LNCaP clone FGC (cell line): ENCODE data around the gene LBHD1.
"Not testable (repeated sequence)": the region's sequence is repeated elsewhere in the genome, so short reads cannot be mapped to it uniquely, and the experiment has no call there.

Experiments used
- DNase-seq: peaks from one replicate; pipeline ENCODE4 v3.0.0-alpha.2; 2011; ENCODE audit warnings: low read depth
- H3K4me3 ChIP-seq: 2 replicates; pipeline ENCODE4 v1.5.1; 2011; ENCODE audit warnings: mild to moderate bottlenecking, low read depth, low read length, control low read depth
- CTCF ChIP-seq: IDR thresholded peaks from 2 replicates; pipeline ENCODE4 v1.5.1; 2012; ENCODE audit warnings: mild to moderate bottlenecking; ENCODE audit not compliant: control insufficient read depth, insufficient read depth; ENCODE audit errors: extremely low read depth

The LBHD1 gene

GRCh38 chr11:62678433-62678769, 6.3 kb upstream of the LBHD1 start:
- TF ChIP-seq CTCF: no peak
- DNase-seq: no peak

GRCh38 chr11:62677714-62678113, 5.6 kb upstream of the LBHD1 start:
- DNase-seq: no peak
- peak overlapping the region; percentile 96 for H3K4me3 ChIP-seq
- TF ChIP-seq CTCF: 0 out of 2 replicates have a peak, but pooled peaks have one; percentile 3

More at GRCh38 chr11:62678433-62678769, 6.3 kb upstream of the LBHD1 start:
- H3K4me3 ChIP-seq: peak overlapping the region; percentile 96

- TF ChIP-seq CTCF: no peak
- H3K4me3 ChIP-seq: peak overlapping the region; percentile 96; the same call in 1 of the 2 replicates
- DNase-seq: no peak
Observed at GRCh38 chr11:62677156-62677555, 5.1 kb upstream of the LBHD1 start.

GRCh38 chr11:62676698-62677097, 4.6 kb upstream of the LBHD1 start:
- no peak for TF ChIP-seq CTCF
- DNase-seq: no peak
- no peak overlapping the region for H3K4me3 ChIP-seq

GRCh38 chr11:62675415-62675814, 3.3 kb upstream of the LBHD1 start:
- not testable (repeated sequence) for DNase-seq, H3K4me3 ChIP-seq

GRCh38 chr11:62673196-62673525, 1.1 kb upstream of the LBHD1 start:
- no peak for DNase-seq
- no peak overlapping the region for H3K4me3 ChIP-seq
- no peak for TF ChIP-seq CTCF

- no peak for DNase-seq
- H3K4me3 ChIP-seq: peak overlapping the region; percentile 89
- no peak for TF ChIP-seq CTCF
Observed at GRCh38 chr11:62671236-62671607, 845 bp downstream of the LBHD1 start.
